HepG2 (cell line): ENCODE data around the gene CAVIN1. TPM values are rescaled to one million over a fixed set of nuclear protein-coding genes. Genes with fewer than 3 reads are reported as not detected.

Source experiments
- FOSL2 ChIP-seq: sonication (generic); formaldehyde crosslinking; IDR thresholded peaks from 2 replicates; pipeline ENCODE4 v1.4.0; 2020; ENCODE audit warnings: missing genetic modification reagents
- FOXM1 ChIP-seq: sonication (generic); formaldehyde crosslinking; IDR thresholded peaks from 2 replicates; pipeline ENCODE4 v1.5.0; 2020; ENCODE audit warnings: missing genetic modification reagents
- GLI4 ChIP-seq: sonication (generic); formaldehyde crosslinking; IDR thresholded peaks from 2 replicates; pipeline ENCODE4 v1.5.1; 2020; ENCODE audit warnings: missing genetic modification reagents, mild to moderate bottlenecking, moderate library complexity, borderline replicate concordance
- KAT7 ChIP-seq: IDR thresholded peaks from 2 replicates; pipeline ENCODE4 v1.6.1; 2018; ENCODE audit warnings: borderline replicate concordance, missing compliant biosample characterization
- KAT8 ChIP-seq: IDR thresholded peaks from 2 replicates; pipeline ENCODE4 v1.6.1; 2016; ENCODE audit warnings: missing genetic modification reagents, missing compliant biosample characterization
- NCOA2 ChIP-seq: sonication (generic); formaldehyde crosslinking; IDR thresholded peaks from 2 replicates; pipeline ENCODE4 v1.8.0; 2022; ENCODE audit warnings: inconsistent platforms
- NFKB2 ChIP-seq: sonication (generic); formaldehyde crosslinking; IDR thresholded peaks from 2 replicates; pipeline ENCODE4 v1.4.0; 2020; ENCODE audit warnings: missing genetic modification reagents, borderline replicate concordance
- NFRKB ChIP-seq: fragments of 450-650 bp; IDR thresholded peaks from 2 replicates; pipeline ENCODE4 v1.6.1; 2017
- PAX8 ChIP-seq: sonication (generic); formaldehyde crosslinking; IDR thresholded peaks from 2 replicates; pipeline ENCODE4 v1.8.0; 2022; ENCODE audit warnings: mild to moderate bottlenecking, missing genetic modification reagents, borderline replicate concordance
- SATB2 ChIP-seq: sonication (generic); formaldehyde crosslinking; IDR thresholded peaks from 2 replicates; pipeline ENCODE4 v1.5.0; 2020; ENCODE audit warnings: missing genetic modification reagents
- SYNCRIP ChIP-seq: fragments of 200-400 bp; formaldehyde crosslinking; IDR thresholded peaks from 2 replicates; pipeline ENCODE4 v1.6.1; 2018; ENCODE audit warnings: mild to moderate bottlenecking, low read depth, low read length; ENCODE audit not compliant: insufficient read depth
- TBX2 ChIP-seq: sonication (generic); formaldehyde crosslinking; IDR thresholded peaks from 2 replicates; pipeline ENCODE4 v1.5.0; 2020; ENCODE audit warnings: missing genetic modification reagents, mild to moderate bottlenecking, borderline replicate concordance
- TOPORS ChIP-seq: sonication (generic); formaldehyde crosslinking; IDR thresholded peaks from 2 replicates; pipeline ENCODE4 v1.8.0; 2023; ENCODE audit warnings: mild to moderate bottlenecking, missing genetic modification reagents
- ZC3H13 ChIP-seq: sonication (generic); formaldehyde crosslinking; IDR thresholded peaks from 2 replicates; pipeline ENCODE4 v1.8.1; 2023; ENCODE audit warnings: mild to moderate bottlenecking, missing genetic modification reagents, moderate library complexity
- ZEB1 ChIP-seq: IDR thresholded peaks from 2 replicates; pipeline ENCODE4 v1.6.1; 2012; ENCODE audit warnings: mild to moderate bottlenecking, low read depth, inconsistent platforms; ENCODE audit not compliant: insufficient replicate concordance
- ZNF12 ChIP-seq: sonication (generic); formaldehyde crosslinking; IDR thresholded peaks from 2 replicates; pipeline ENCODE4 v1.5.0; 2020; ENCODE audit warnings: missing genetic modification reagents
- ZNF234 ChIP-seq: sonication (generic); formaldehyde crosslinking; conservative IDR thresholded peaks from 2 replicates; pipeline ENCODE4 v1.5.1; 2020; ENCODE audit warnings: mild to moderate bottlenecking, missing genetic modification reagents
- ZNF350 ChIP-seq: sonication (generic); formaldehyde crosslinking; IDR thresholded peaks from 2 replicates; pipeline ENCODE4 v1.4.0; 2020; ENCODE audit warnings: mild to moderate bottlenecking, low read depth, missing genetic modification reagents, borderline replicate concordance
- ZNF367 ChIP-seq: sonication (generic); formaldehyde crosslinking; IDR thresholded peaks from 2 replicates; pipeline ENCODE4 v1.4.0; 2020; ENCODE audit warnings: missing genetic modification reagents, borderline replicate concordance
- ZNF501 ChIP-seq: sonication (generic); formaldehyde crosslinking; IDR thresholded peaks from 2 replicates; pipeline ENCODE4 v1.5.1; 2020; ENCODE audit warnings: mild to moderate bottlenecking, moderate library complexity, missing genetic modification reagents
- polyA plus RNA-seq, 8 experiments: library from polyadenylated mRNA; depleted of rRNA in 3 of 8; stranded (reverse) in 7 of 8; unstranded in 1 of 8; fragments of >200 nt; fragmentation: Illumina TruSeq in 4 of 8; extraction: Trizol in 4 of 8; gene quantifications; 2 replicates each; pipeline versions ENCODE4 v1.2.1 to v1.2.3, GENCODE V29; 2011 to 2016; ENCODE audit warnings: low read depth in 4 of 8, missing spikeins in 1 of 8, mixed read lengths in 1 of 8; ENCODE audit not compliant: insufficient read depth in 1 of 8
- total RNA-seq, 5 experiments: library from RNA; depleted of rRNA; stranded (reverse); fragments of >200 nt; fragmentation: Illumina TruSeq; extraction: Trizol; gene quantifications; 2 replicates each; pipeline ENCODE4 v1.2.3, GENCODE V29; 2016; ENCODE audit warnings: low read depth in 1 of 5
- TF ChIP-seq, protein P1 (sequence below), 2 experiments: IDR thresholded peaks; 2 replicates each; pipeline ENCODE4 v1.6.1; 2011 to 2012; ENCODE audit warnings: low read length in 2 of 2, borderline replicate concordance in 1 of 2, low read depth in 1 of 2, mild to moderate bottlenecking in 1 of 2, moderate library complexity in 1 of 2
- TF ChIP-seq, protein P2 (sequence below): sonication (generic); formaldehyde crosslinking; IDR thresholded peaks from 2 replicates; pipeline ENCODE4 v1.4.0; 2020; ENCODE audit warnings: missing genetic modification reagents, borderline replicate concordance
- TF ChIP-seq, protein P3 (sequence below): sonication (generic); formaldehyde crosslinking; IDR thresholded peaks from 2 replicates; pipeline ENCODE4 v1.5.0; 2020; ENCODE audit warnings: mild to moderate bottlenecking, low read depth, missing genetic modification reagents, borderline replicate concordance
- TF ChIP-seq, protein P4 (sequence below): sonication (generic); formaldehyde crosslinking; IDR thresholded peaks from 2 replicates; pipeline ENCODE4 v1.4.0; 2020; ENCODE audit warnings: missing genetic modification reagents

Gene CAVIN1
- total and polyA plus RNA-seq, 2 of the 13 experiments (the other 11 are each of a cell fraction or from before 2014, with no cell fraction given), result 15.9 to 25.5 TPM

DNA sequence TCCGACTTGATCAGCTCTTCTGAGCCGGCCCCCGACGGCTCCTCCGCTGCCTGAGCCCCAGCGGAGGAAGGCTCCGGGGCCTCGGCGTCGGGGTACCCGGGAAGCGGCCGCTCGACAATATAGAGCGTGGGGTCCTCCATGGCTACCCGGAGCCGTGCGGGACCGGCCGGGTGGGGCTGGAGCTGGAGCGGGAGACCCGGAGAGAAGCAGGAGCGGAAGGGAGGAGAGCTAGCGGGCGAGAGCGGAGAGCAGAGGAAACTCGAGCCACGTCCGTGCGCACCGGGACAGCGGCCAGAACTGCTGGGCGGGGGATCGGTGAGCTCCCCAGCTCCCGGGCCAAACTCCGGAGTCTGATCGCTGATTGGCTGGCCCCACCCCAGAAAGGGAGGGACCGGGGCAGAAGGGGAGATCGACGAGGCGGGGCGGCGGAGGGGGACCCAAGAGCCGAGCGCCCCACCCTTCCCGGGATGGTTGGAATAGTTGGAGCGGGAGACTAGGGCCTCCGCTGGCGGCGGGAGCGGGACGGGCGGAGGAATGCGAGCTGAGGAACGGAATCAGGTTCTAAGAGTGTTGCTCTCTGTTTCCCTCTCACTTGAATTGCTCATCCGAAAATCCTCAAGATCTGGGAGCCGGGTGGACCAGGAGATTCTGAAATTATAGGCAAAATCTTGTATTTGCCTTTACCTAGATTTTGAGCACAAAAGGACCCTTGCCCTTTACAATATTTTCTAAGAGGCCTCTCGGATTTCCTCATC is at the start of gene CAVIN1 (continued):
- TF ChIP-seq, protein P1, sequence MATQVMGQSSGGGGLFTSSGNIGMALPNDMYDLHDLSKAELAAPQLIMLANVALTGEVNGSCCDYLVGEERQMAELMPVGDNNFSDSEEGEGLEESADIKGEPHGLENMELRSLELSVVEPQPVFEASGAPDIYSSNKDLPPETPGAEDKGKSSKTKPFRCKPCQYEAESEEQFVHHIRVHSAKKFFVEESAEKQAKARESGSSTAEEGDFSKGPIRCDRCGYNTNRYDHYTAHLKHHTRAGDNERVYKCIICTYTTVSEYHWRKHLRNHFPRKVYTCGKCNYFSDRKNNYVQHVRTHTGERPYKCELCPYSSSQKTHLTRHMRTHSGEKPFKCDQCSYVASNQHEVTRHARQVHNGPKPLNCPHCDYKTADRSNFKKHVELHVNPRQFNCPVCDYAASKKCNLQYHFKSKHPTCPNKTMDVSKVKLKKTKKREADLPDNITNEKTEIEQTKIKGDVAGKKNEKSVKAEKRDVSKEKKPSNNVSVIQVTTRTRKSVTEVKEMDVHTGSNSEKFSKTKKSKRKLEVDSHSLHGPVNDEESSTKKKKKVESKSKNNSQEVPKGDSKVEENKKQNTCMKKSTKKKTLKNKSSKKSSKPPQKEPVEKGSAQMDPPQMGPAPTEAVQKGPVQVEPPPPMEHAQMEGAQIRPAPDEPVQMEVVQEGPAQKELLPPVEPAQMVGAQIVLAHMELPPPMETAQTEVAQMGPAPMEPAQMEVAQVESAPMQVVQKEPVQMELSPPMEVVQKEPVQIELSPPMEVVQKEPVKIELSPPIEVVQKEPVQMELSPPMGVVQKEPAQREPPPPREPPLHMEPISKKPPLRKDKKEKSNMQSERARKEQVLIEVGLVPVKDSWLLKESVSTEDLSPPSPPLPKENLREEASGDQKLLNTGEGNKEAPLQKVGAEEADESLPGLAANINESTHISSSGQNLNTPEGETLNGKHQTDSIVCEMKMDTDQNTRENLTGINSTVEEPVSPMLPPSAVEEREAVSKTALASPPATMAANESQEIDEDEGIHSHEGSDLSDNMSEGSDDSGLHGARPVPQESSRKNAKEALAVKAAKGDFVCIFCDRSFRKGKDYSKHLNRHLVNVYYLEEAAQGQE (IDR thresholded peaks at IDR 0.05; ENCODE audit: borderline replicate concordance in 1 of 2, low read depth in 1 of 2, low read length in 2 of 2), result peak in 1 of 2 experiments; percentile 48; a peak in 1 of 4 replicates
- TF ChIP-seq KAT8 (peak; percentile 74), SATB2 (CRISPR knock-in tag) (no peak), ZNF234 (CRISPR knock-in tag) (0 out of 2 replicates have a peak, but pooled peaks have one; percentile 70), ZC3H13 (CRISPR knock-in tag) (no peak; the same call in 1 of the 2 replicates), NFKB2 (peak; percentile 93; the same call in 1 of the 2 replicates), FOSL2 (peak; percentile 28; the same call in 1 of the 2 replicates), ZNF12 (no peak), ZNF501 (CRISPR knock-in tag) (peak; percentile 99), TBX2 (CRISPR knock-in tag) (peak; percentile 46; the same call in 1 of the 2 replicates), NCOA2 (CRISPR knock-in tag) (peak; percentile 42; the same call in 1 of the 2 replicates), NFRKB (no peak), PAX8 (CRISPR knock-in tag) (no peak), ZEB1 (peak; percentile 84), ZNF367 (CRISPR knock-in tag) (peak; percentile 83; the same call in 1 of the 2 replicates), GLI4 (CRISPR knock-in tag) (peak; percentile 78; the same call in 1 of the 2 replicates), KAT7 (CRISPR knock-in tag) (0 out of 2 replicates have a peak, but pooled peaks have one; percentile 65), SYNCRIP (no peak), TOPORS (no peak), FOXM1 (CRISPR knock-in tag) (0 out of 2 replicates have a peak, but pooled peaks have one; percentile 37), ZNF350 (CRISPR knock-in tag) (peak; percentile 92)
- TF ChIP-seq, protein P2, sequence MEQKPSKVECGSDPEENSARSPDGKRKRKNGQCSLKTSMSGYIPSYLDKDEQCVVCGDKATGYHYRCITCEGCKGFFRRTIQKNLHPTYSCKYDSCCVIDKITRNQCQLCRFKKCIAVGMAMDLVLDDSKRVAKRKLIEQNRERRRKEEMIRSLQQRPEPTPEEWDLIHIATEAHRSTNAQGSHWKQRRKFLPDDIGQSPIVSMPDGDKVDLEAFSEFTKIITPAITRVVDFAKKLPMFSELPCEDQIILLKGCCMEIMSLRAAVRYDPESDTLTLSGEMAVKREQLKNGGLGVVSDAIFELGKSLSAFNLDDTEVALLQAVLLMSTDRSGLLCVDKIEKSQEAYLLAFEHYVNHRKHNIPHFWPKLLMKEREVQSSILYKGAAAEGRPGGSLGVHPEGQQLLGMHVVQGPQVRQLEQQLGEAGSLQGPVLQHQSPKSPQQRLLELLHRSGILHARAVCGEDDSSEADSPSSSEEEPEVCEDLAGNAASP (CRISPR knock-in tag), result peak; percentile 33; the same call in 1 of the 2 replicates
- TF ChIP-seq, protein P3, sequence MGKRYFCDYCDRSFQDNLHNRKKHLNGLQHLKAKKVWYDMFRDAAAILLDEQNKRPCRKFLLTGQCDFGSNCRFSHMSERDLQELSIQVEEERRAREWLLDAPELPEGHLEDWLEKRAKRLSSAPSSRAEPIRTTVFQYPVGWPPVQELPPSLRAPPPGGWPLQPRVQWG (CRISPR knock-in tag), result no peak
- TF ChIP-seq, protein P4, sequence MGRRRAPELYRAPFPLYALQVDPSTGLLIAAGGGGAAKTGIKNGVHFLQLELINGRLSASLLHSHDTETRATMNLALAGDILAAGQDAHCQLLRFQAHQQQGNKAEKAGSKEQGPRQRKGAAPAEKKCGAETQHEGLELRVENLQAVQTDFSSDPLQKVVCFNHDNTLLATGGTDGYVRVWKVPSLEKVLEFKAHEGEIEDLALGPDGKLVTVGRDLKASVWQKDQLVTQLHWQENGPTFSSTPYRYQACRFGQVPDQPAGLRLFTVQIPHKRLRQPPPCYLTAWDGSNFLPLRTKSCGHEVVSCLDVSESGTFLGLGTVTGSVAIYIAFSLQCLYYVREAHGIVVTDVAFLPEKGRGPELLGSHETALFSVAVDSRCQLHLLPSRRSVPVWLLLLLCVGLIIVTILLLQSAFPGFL, result no peak
